NCI-H1436 (cell line): ENCODE results near the gene URM1.
"Not testable (repeated sequence)": the region's sequence is repeated elsewhere in the genome, so short reads cannot be mapped to it uniquely, and the experiment has no call there.

Source experiments
- DNase-seq: peaks from one replicate; lab custom pipeline; 2025; lab: John Stamatoyannopoulos, UW

Gene URM1

GRCh38 chr9:128370752-128371629 is at the start of gene URM1:
Gene URM1, plus strand, starts transcription at chr9:128371374. Its CDS starts 7 bp downstream, at chr9:128371381.
- peak; percentile 92 for DNase-seq

DNA sequence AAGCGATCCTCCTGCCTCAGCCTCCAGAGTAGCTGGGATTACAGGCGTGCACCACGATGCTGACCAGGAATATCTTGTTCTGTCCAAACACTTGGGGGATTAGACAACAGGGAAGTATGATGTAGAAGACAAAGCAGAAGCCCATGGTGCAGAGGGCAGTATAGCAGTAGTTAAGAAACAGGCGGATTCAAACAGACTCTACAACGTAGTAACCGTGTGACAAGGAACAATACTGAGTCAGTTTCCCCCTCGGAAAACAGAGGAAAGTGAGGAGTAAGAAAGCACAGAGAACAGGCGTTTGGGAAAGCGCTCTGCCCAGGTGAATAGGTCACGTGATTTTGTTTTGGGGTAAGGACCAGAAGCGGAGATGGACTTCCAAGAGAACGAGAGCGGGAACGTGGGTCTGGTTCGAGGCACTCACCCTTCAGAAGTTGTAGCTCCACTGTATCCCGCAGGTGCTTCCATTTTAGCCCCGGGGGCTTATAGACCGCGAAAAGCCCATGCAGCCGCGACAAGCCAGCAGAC is 49.2 kb upstream of the URM1 start:
- no peak for DNase-seq

GRCh38 chr9:128322404-128323211 is 48.6 kb upstream of the URM1 start, which contains the start of the genes COQ4 and TRUB2:
Gene COQ4, plus strand, starts transcription at chr9:128322839. Its CDS starts 20 bp downstream, at chr9:128322859.
Gene TRUB2, minus strand, starts transcription at chr9:128322447. Its CDS starts 39 bp downstream, at chr9:128322408.
- DNase-seq = peak; percentile 92

DNA sequence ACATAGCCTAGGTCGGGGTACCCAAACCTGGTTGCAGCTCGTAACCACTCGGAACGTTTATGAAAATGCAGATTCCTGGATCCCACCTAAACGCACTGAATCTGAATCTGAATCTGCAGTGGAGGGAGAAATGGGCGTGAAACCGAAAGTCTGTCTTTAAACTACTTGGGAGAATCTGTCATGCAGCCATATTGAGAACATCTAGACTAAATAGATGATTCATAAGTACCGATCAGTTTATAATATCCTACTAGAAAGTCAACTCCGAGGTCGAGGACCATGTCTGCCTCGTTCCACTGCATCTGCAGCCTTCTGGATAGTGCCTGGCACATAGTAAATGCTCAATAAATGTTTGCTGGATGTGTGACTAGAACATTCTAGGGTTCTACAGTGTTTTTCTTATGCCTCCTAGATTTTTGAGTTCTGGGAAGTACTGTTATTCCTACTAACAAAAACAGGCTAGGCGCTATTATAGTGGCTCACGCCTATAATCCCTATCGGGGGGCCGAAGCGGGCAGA is 47.9 kb upstream of the URM1 start:
- DNase-seq = no peak

- DNase-seq = no peak
Observed at GRCh38 chr9:128323791-128324190, 47.4 kb upstream of the URM1 start.

- no peak for DNase-seq
Observed at GRCh38 chr9:128324401-128324800, 46.8 kb upstream of the URM1 start.

DNA sequence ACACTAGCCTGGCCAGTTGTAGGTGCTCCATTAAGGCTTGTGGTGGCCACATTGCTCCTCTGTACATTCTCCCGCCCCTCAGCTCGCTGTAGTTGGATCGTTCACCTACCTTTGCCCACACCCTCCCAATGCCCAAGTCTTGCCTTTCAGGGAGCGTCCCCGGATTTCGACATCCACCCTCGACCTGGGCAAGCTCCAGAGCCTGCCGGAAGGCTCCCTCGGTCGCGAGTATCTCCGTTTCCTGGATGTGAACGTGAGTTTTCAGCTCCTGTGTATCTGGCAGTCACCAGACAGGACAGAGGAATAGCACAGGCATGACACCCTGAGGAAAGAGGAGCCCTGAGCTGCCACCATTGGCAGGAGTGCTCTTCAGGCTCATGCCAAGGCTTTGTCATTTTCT is 45.5 kb upstream of the URM1 start:
- no peak for DNase-seq

DNA sequence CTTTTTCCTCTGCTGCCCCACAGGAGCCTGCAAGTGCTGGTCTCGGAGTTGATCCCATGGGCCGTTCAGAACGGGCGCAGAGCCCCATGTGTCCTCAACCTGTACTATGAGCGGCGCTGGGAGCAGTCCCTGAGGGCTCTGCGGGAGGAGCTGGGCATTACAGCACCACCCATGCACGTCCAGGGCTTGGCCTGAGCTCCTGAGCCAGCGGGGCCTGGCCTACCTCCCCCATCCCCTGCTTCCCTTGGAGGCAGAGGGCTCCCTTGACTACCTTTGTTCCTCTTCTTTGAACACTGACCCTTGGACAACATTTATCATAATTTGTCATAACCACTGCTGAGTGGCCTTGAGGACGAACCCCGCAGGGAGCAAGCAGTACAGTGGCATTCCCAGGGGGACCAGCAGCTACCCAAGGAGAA is 37.7 kb upstream of the URM1 start:
- DNase-seq = no peak

GRCh38 chr9:128335161-128335560 is 36.0 kb upstream of the URM1 start:
- DNase-seq = no peak

DNA sequence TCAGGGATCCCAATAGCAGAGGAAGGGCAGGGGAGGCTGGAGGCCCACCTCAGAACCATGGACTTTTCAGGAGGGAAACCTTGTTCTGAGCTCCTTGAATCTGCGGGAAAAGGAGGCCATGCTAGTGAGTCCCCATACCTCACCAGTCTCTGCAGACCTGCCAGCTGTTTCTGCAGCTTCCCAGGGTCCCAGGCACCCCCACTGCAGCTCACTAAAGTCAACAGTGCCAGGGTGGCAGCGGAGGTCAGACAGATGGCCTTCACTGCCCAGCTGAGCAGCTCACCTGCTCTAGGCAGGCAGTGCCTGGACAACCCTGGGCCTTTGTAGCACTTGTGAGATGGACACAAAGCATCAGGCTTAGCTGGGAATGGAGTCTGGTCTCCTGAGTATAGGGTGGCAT is 35.3 kb upstream of the URM1 start:
- DNase-seq = no peak

GRCh38 chr9:128337936-128338335 is 33.2 kb upstream of the URM1 start:
- DNase-seq = no peak

- not testable (repeated sequence) for DNase-seq
Observed at GRCh38 chr9:128338852-128339614, 32.1 kb upstream of the URM1 start.

- peak; percentile 69 for DNase-seq
Observed at GRCh38 chr9:128339761-128340690, 31.1 kb upstream of the URM1 start, which contains the start of gene SLC27A4. Gene SLC27A4, plus strand, starts transcription at chr9:128340527. Its CDS starts 2,606 bp downstream, at chr9:128343133.

DNA sequence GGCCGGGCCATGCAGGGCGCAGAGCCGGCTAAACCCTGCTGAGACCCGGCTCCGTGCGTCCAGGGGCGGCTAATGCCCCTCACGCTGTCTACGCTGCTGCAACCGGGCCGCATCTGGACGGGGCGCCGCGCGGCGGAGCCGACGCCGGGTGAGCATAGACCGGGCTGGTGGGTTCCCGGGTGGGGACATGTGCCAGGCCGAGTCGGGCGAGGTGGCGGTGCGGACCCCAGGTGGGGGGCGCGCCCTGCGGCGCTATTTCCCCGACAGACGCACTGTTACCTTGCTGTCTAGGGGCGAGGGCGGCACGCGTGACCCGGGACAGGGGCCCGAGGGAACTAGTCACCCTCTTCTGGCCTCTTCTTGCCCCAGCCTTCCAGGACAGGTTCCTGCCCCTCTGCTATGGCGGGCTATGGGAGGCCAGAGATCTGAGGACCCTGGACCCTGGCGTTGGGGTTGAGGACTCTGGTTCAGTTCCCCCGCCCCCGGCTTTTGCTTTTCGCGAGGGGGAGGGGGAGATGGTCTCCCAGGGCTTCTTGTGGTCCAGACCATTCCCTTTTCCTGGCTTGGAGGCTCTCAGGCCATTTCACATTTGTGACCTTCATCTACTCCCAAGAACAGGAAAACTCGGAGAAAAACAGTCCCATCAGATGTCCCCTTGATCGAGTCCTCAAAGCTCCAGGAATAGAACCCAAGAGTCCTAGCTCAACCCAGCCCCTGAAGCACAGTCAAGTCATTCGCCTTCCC is 30.3 kb upstream of the URM1 start:
- no peak for DNase-seq

GRCh38 chr9:128341435-128341849 is 29.7 kb upstream of the URM1 start:
- DNase-seq = peak; percentile 54

GRCh38 chr9:128342971-128343680 is 28.0 kb upstream of the URM1 start:
- no peak for DNase-seq

DNA sequence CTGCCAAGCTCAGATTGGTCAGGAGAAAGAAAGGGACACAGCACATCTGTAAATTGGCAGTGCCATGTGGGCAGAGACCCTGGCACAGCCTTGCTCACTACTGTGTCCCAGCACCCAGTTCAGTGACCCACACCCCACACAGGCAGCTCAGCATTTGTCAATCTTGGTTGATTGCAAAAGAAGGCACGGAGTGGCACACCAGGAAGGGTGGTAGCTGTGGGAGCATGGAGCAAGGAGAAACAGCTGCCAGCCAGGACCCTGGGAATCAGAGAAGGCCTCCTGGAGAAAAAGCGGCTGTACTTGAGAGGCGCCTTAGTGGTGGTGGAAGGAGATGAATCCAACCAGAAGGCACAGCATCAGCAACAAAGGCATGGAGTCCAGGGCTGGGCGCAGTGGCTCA is 27.3 kb upstream of the URM1 start:
- no peak for DNase-seq

DNA sequence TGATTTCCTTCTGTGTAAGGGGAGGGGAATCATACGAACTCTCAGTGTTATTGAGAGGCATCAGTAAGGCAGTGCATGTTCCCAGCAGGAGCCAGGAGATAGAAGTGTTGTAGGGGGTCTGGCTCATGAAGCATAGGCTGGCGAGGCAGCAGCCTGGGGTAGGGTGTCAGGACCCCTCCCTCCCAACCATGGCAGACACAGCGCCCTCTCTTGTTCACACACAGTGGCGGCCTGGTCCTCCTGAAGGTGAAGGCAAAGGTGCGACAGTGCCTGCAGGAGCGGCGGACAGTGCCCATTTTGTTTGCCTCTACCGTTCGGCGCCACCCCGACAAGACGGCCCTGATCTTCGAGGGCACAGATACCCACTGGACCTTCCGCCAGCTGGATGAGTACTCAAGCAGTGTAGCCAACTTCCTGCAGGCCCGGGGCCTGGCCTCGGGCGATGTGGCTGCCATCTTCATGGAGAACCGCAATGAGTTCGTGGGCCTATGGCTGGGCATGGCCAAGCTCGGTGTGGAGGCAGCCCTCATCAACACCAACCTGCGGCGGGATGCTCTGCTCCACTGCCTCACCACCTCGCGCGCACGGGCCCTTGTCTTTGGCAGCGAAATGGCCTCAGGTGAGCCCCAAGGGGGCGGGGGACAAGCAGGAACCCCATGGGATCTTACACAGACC is 26.1 kb upstream of the URM1 start:
- DNase-seq = no peak
